Activated naive CD4-positive, alpha-beta T cell treated with anti-CD3 and anti-CD28 coated beads, Interleukin-2, amount 50 U/mL, for 72 hours (primary cell): ENCODE results near the gene PCDHA5. TPM values are rescaled to one million over a fixed set of nuclear protein-coding genes. Genes with fewer than 3 reads are reported as not detected.
"Not testable (repeated sequence)": the region's sequence is repeated elsewhere in the genome, so short reads cannot be mapped to it uniquely, and the experiment has no call there.

ENCODE experiments used
- ATAC-seq, 2 donors: fragments of 150-1000 bp; cut with Tn5 transposase; 2 replicates each; pipeline ENCODE4 v1.10.0; 2021; ENCODE audit warnings: mild to moderate bottlenecking in 2 of 2, moderate library complexity in 2 of 2
- DNase-seq, 2 donors: peaks; one replicate each; pipeline ENCODE4 v3.0.0; 2021 to 2022; ENCODE audit warnings: low spot score in 2 of 2
- H3K27ac Mint-ChIP-seq, 2 donors: one replicate each; pipeline ENCODE4 v1.8.0; 2022; ENCODE audit warnings: mild to moderate bottlenecking in 2 of 2, mixed read lengths in 2 of 2
- H3K36me3 Mint-ChIP-seq, 2 donors: one replicate each; pipeline ENCODE4 v1.8.0; 2022; ENCODE audit warnings: mixed read lengths in 2 of 2
- H3K9me3 Mint-ChIP-seq, 2 donors: one replicate each; pipeline ENCODE4 v1.8.0; 2022; ENCODE audit warnings: mixed read lengths in 2 of 2
- total RNA-seq, 2 donors: library from RNA; stranded (reverse); gene quantifications; one replicate each; pipeline ENCODE4 v1.2.3, GENCODE V29; 2022

PCDHA5 gene
- total RNA-seq, 2 donors from 2014 or later, result not detected

GRCh38 chr5:140806834-140807775 is 14.3 kb upstream of the PCDHA5 start, which contains the start of gene PCDHA4:
PCDHA4 (plus strand) TSS chr5:140807068.
- ATAC-seq (no peak), DNase-seq (peak in 1 of 2 donors; percentile 37)
- H3K27ac Mint-ChIP-seq, result peak within 1 kb of the TSS in 1 of 2 donors; percentile 10
- peaks cover 4 to 40% of the 10 kb centered on the region in 2 donors for H3K9me3 Mint-ChIP-seq
- H3K36me3 Mint-ChIP-seq, result peaks cover 14 to 56% of the 10 kb centered on the region in 2 donors

- not testable (repeated sequence) for DNase-seq, H3K27ac Mint-ChIP-seq, ATAC-seq
- peaks cover 13 to 61% of the 10 kb centered on the region in 2 donors for H3K36me3 Mint-ChIP-seq
- H3K9me3 Mint-ChIP-seq, result peaks cover 16 to 47% of the 10 kb centered on the region in 2 donors
Measured at GRCh38 chr5:140808241-140808888, 13.0 kb upstream of the PCDHA5 start.

GRCh38 chr5:140808889-140809291 is 12.5 kb upstream of the PCDHA5 start:
- ATAC-seq (no peak), DNase-seq (no peak)
- H3K36me3 Mint-ChIP-seq, result peaks cover 13 to 58% of the 10 kb centered on the region in 2 donors
- no peak overlapping the region for H3K27ac Mint-ChIP-seq
- H3K9me3 Mint-ChIP-seq, result peaks cover 17 to 42% of the 10 kb centered on the region in 2 donors

- Mint-ChIP-seq H3K36me3 (peaks cover 11 to 32% of the 10 kb centered on the region in 2 donors), H3K9me3 (peaks cover 5% of the 10 kb centered on the region in 2 donors), H3K27ac (no peak overlapping the region)
- ATAC-seq (no peak), DNase-seq (no peak)
Measured at GRCh38 chr5:140822281-140822629, 842 bp downstream of the PCDHA5 start.

GRCh38 chr5:140822969-140823368 is 1.6 kb downstream of the PCDHA5 start:
- H3K27ac Mint-ChIP-seq, DNase-seq, H3K9me3 Mint-ChIP-seq, ATAC-seq: not testable (repeated sequence)
- H3K36me3 Mint-ChIP-seq, result peaks cover 16 to 33% of the 10 kb centered on the region in 2 donors

GRCh38 chr5:140823475-140823874 is 2.1 kb downstream of the PCDHA5 start:
- peaks cover 8 to 10% of the 10 kb centered on the region in 2 donors for H3K9me3 Mint-ChIP-seq
- peaks cover 21 to 38% of the 10 kb centered on the region in 2 donors for H3K36me3 Mint-ChIP-seq
- no peak for ATAC-seq
- no peak overlapping the region for H3K27ac Mint-ChIP-seq
- no peak for DNase-seq

- peaks cover 25 to 48% of the 10 kb centered on the region in 2 donors for H3K36me3 Mint-ChIP-seq
- DNase-seq (no peak), ATAC-seq (no peak)
- no peak within 1 kb of the TSS for H3K27ac Mint-ChIP-seq
- H3K9me3 Mint-ChIP-seq, result peaks cover 13 to 14% of the 10 kb centered on the region in 2 donors
Measured at GRCh38 chr5:140827704-140828361, 6.4 kb downstream of the PCDHA5 start, which contains the start of gene PCDHA6. PCDHA6 (plus strand) TSS chr5:140827960; CDS start chr5:140828092, 132 bp downstream.

GRCh38 chr5:140828362-140828737 is 6.9 kb downstream of the PCDHA5 start:
- ATAC-seq (no peak), DNase-seq (no peak)
- Mint-ChIP-seq H3K36me3 (peaks cover 25 to 47% of the 10 kb centered on the region in 2 donors), H3K9me3 (peaks cover 15 to 16% of the 10 kb centered on the region in 2 donors), H3K27ac (no peak overlapping the region)

GRCh38 chr5:140829511-140830501 is 8.4 kb downstream of the PCDHA5 start:
- Mint-ChIP-seq H3K9me3 (peaks cover 19 to 21% of the 10 kb centered on the region in 2 donors), H3K36me3 (peaks cover 30 to 50% of the 10 kb centered on the region in 2 donors)
- H3K27ac Mint-ChIP-seq, ATAC-seq, DNase-seq: not testable (repeated sequence)

GRCh38 chr5:140833993-140834392 is 12.6 kb downstream of the PCDHA5 start, which contains the start of gene PCDHA7:
PCDHA7 (plus strand) TSS chr5:140834269; CDS start chr5:140834384, 115 bp downstream.
- no peak within 1 kb of the TSS for H3K27ac Mint-ChIP-seq
- peaks cover 21 to 42% of the 10 kb centered on the region in 2 donors for H3K36me3 Mint-ChIP-seq
- H3K9me3 Mint-ChIP-seq, result peaks cover 10 to 29% of the 10 kb centered on the region in 2 donors
- DNase-seq (no peak), ATAC-seq (no peak)

GRCh38 chr5:140834439-140835008 is 13.1 kb downstream of the PCDHA5 start:
- peaks cover 11 to 24% of the 10 kb centered on the region in 2 donors for H3K9me3 Mint-ChIP-seq
- not testable (repeated sequence) for DNase-seq, ATAC-seq, H3K27ac Mint-ChIP-seq
- peaks cover 15 to 38% of the 10 kb centered on the region in 2 donors for H3K36me3 Mint-ChIP-seq

GRCh38 chr5:140835622-140836510 is 14.5 kb downstream of the PCDHA5 start:
- ATAC-seq, result no peak
- peaks cover 19 to 30% of the 10 kb centered on the region in 2 donors for H3K9me3 Mint-ChIP-seq
- no peak for DNase-seq
- peaks cover 11 to 41% of the 10 kb centered on the region in 2 donors for H3K36me3 Mint-ChIP-seq
- H3K27ac Mint-ChIP-seq, result no peak overlapping the region

- peak within 1 kb of the TSS in 1 of 2 donors; percentile 36 for H3K27ac Mint-ChIP-seq
- H3K36me3 Mint-ChIP-seq, result peaks cover 12 to 30% of the 10 kb centered on the region in 2 donors
- peaks cover 14 to 25% of the 10 kb centered on the region in 2 donors for H3K9me3 Mint-ChIP-seq
- ATAC-seq, result no peak
- no peak for DNase-seq
Measured at GRCh38 chr5:140840978-140841962, 19.9 kb downstream of the PCDHA5 start, which contains the start of gene PCDHA8. PCDHA8 (plus strand) TSS chr5:140841187; CDS start chr5:140841322, 135 bp downstream.
